HFFc6 (cell line): ENCODE data around the gene CYYR1. TPM values are rescaled to one million over a fixed set of nuclear protein-coding genes. Genes with fewer than 3 reads are reported as not detected.

Experiments used
- DNase-seq: peaks from one replicate; pipeline ENCODE4 v3.0.0-alpha.2; 2018
- H3K27ac Mint-ChIP-seq: 2 replicates; pipeline ENCODE4 v1.8.0; 2020; ENCODE audit warnings: mild to moderate bottlenecking, mixed read lengths
- H3K27me3 Mint-ChIP-seq: 2 replicates; pipeline ENCODE4 v1.8.0; 2021; ENCODE audit warnings: mild to moderate bottlenecking, moderate library complexity, mixed read lengths; ENCODE audit not compliant: insufficient read depth
- H3K36me3 Mint-ChIP-seq: 2 replicates; pipeline ENCODE4 v1.8.0; 2021; ENCODE audit warnings: low read depth, mixed read lengths
- H3K4me1 Mint-ChIP-seq: 2 replicates; pipeline ENCODE4 v1.8.0; 2020; ENCODE audit warnings: low read depth, mixed read lengths
- H3K4me3 Mint-ChIP-seq: 2 replicates; pipeline ENCODE4 v1.8.0; 2020; ENCODE audit warnings: mild to moderate bottlenecking, moderate library complexity, mixed read lengths
- H3K9me3 Mint-ChIP-seq: 2 replicates; pipeline ENCODE4 v1.8.0; 2020; ENCODE audit warnings: mild to moderate bottlenecking, mixed read lengths
- CTCF ChIP-seq: fragments of 200-600 bp; sonication (generic); IDR thresholded peaks from 2 replicates; pipeline ENCODE4 v1.5.0; 2021; ENCODE audit warnings: antibody characterized with exemption, mild to moderate bottlenecking
- total RNA-seq, 6 experiments: library from RNA; stranded (reverse); fragmentation: NEBNext Ultra II Directional; extraction: Animal tissue kit (Norgen Biotek cat#: 25700); gene quantifications; 2 replicates in 1 of 6; 3 replicates in 5 of 6; pipeline ENCODE4 v1.2.3, GENCODE V29; 2021

Gene CYYR1
- total RNA-seq, 6 experiments from 2014 or later = not detected

- H3K27me3 Mint-ChIP-seq = no peaks in the 10 kb centered on the region
- TF ChIP-seq CTCF = no peak
- peaks cover 9% of the 10 kb centered on the region for H3K9me3 Mint-ChIP-seq
- H3K36me3 Mint-ChIP-seq = no peaks in the 10 kb centered on the region
- no peak overlapping the region for H3K27ac Mint-ChIP-seq
- no peaks in the 10 kb centered on the region for H3K4me1 Mint-ChIP-seq
- no peak overlapping the region for H3K4me3 Mint-ChIP-seq
- no peak for DNase-seq
Measured at GRCh38 chr21:26489781-26490180, 83.3 kb downstream of the CYYR1 start.

- TF ChIP-seq CTCF = no peak
- Mint-ChIP-seq H3K4me1 (no peaks in the 10 kb centered on the region), H3K36me3 (no peaks in the 10 kb centered on the region), H3K27ac (no peak overlapping the region), H3K4me3 (no peak overlapping the region), H3K27me3 (no peaks in the 10 kb centered on the region), H3K9me3 (peaks cover 17% of the 10 kb centered on the region)
- DNase-seq = no peak
Measured at GRCh38 chr21:26487981-26488480, 85.1 kb downstream of the CYYR1 start.

GRCh38 chr21:26473471-26473870 is 99.6 kb downstream of the CYYR1 start:
- Mint-ChIP-seq H3K9me3 (no peaks in the 10 kb centered on the region; the same call in 1 of the 2 replicates), H3K4me3 (no peak overlapping the region), H3K27ac (no peak overlapping the region), H3K4me1 (peaks cover 5% of the 10 kb centered on the region; the same call in 1 of the 2 replicates), H3K27me3 (no peaks in the 10 kb centered on the region; the same call in 1 of the 2 replicates), H3K36me3 (no peaks in the 10 kb centered on the region)
- no peak for DNase-seq
- TF ChIP-seq CTCF = no peak

- no peak for TF ChIP-seq CTCF
- Mint-ChIP-seq H3K9me3 (no peaks in the 10 kb centered on the region; the same call in 1 of the 2 replicates), H3K36me3 (no peaks in the 10 kb centered on the region), H3K27ac (no peak overlapping the region), H3K4me3 (no peak overlapping the region), H3K4me1 (peaks cover 5% of the 10 kb centered on the region; the same call in 1 of the 2 replicates), H3K27me3 (no peaks in the 10 kb centered on the region; the same call in 1 of the 2 replicates)
- DNase-seq = no peak
Measured at GRCh38 chr21:26471099-26471471, 102.0 kb downstream of the CYYR1 start.

GRCh38 chr21:26470351-26471098 is 102.6 kb downstream of the CYYR1 start:
- Mint-ChIP-seq H3K27ac (no peak overlapping the region), H3K9me3 (no peaks in the 10 kb centered on the region; the same call in 1 of the 2 replicates), H3K27me3 (no peaks in the 10 kb centered on the region; the same call in 1 of the 2 replicates), H3K4me3 (no peak overlapping the region), H3K4me1 (peaks cover 5% of the 10 kb centered on the region; the same call in 1 of the 2 replicates), H3K36me3 (no peaks in the 10 kb centered on the region)
- no peak for TF ChIP-seq CTCF
- DNase-seq = no peak
